ENCODE results near the gene RNF19B. TPM values are rescaled to one million over a fixed set of nuclear protein-coding genes. Genes with fewer than 3 reads are reported as not detected.

Gene RNF19B
- total and polyA plus RNA-seq, 2 of the 8 experiments (the other 6 are each of a cell fraction or from before 2014, with no cell fraction given), result 9.2 to 11.2 TPM

GRCh38 chr1:32981003-32981901, 16.6 kb upstream of the RNF19B start:
- CTCF ChIA-PET (ENCODE audit: partially characterized antibody), result interaction anchor here (0.6 to 1.1 kb wide), 6 partner anchors 11 to 227 kb away, joined by 3 to 6 read pairs (median 3); no protein-coding TSS in a partner anchor
- no peak overlapping the region for H2BK120ac ChIP-seq (replicated peaks; ENCODE audit: low read depth, low read length)

More at GRCh38 chr1:32981003-32981901, 16.6 kb upstream of the RNF19B start:
- no peak overlapping the region for H4K5ac ChIP-seq (ENCODE audit: insufficient read length, low read depth, low read length)
- no peak overlapping the region; the same call in 1 of the 2 replicates for H3K18ac ChIP-seq (ENCODE audit: extremely low read depth, low read length)
- peaks cover 8 to 20% (median 10%) of the 10 kb centered on the region in 4 experiments; a peak in 6 of 7 replicates for H3K4me1 ChIP-seq (replicated peaks in 1 of 4; ENCODE audit: control insufficient read depth in 3 of 4, insufficient read depth in 4 of 4, low read length in 3 of 4)
- H3K56ac ChIP-seq (replicated peaks; ENCODE audit: insufficient read length, low read depth, low read length), result no peak overlapping the region
- no peak overlapping the region; the same call in 1 of the 2 replicates for H2AK5ac ChIP-seq (ENCODE audit: low read depth, low read length)
- H3K23ac ChIP-seq (ENCODE audit: insufficient read length), result no peak overlapping the region
- no peak overlapping the region; the same call in 1 of the 2 replicates for H2BK15ac ChIP-seq (ENCODE audit: low read length)
- no peaks in the 10 kb centered on the region for H3K79me1 ChIP-seq (ENCODE audit: low read depth, low read length)
- 71% methylated on average over 8 of the region's 8 CpGs; no CpG with 5 or more reads in 1 of the 2 experiments for WGBS, 2 experiments (ENCODE audit: extremely low coverage in 1 of 2, insufficient coverage in 1 of 2, insufficient read length in 1 of 2, insufficient replicate concordance in 2 of 2, low coverage in 1 of 2, low lambda C conversion rate in 2 of 2, missing lambda C conversion rate in 1 of 2)
- peak; percentile 88 for TF ChIP-seq KDM1A (IDR thresholded peaks at IDR 0.05; ENCODE audit: borderline replicate concordance, low read length)
- TF ChIP-seq HDAC2 (IDR thresholded peaks at IDR 0.05; ENCODE audit: borderline replicate concordance in 1 of 2, low read depth in 2 of 2, low read length in 2 of 2), result peak in 1 of 2 experiments; percentile 61; a peak in 1 of 4 replicates
- no peak for TF ChIP-seq SP1 (IDR thresholded peaks at IDR 0.05; ENCODE audit: low read depth, low read length)
- peaks cover 0 to under 1% of the 10 kb centered on the region in 2 experiments; a peak in 1 of 4 replicates for H3K9me3 ChIP-seq (ENCODE audit: insufficient read depth in 2 of 2, low read depth in 1 of 2, low read length in 1 of 2)
- H3K36me3 ChIP-seq (ENCODE audit: control insufficient read depth in 2 of 4, insufficient read depth in 4 of 4, low read length in 3 of 4), result no peaks in the 10 kb centered on the region
- H3K27ac ChIP-seq (ENCODE audit: low read depth, low read length), result no peak overlapping the region
- no peak overlapping the region for H3K4me3 ChIP-seq (ENCODE audit: extremely low read depth in 1 of 4, insufficient read depth in 2 of 4, low read depth in 3 of 4, low read length in 4 of 4)
- no peak for DNase-seq (ENCODE audit: low read depth in 1 of 2, low spot score in 2 of 2)
- H2BK20ac ChIP-seq (ENCODE audit: low read length), result no peak overlapping the region
- POLR2A ChIA-PET (ENCODE audit: partially characterized antibody), result interaction anchor here (1.1 to 1.6 kb wide), 5 partner anchors 11 to 33 kb away, joined by 3 to 15 read pairs (median 4); partner anchors contain the start of gene RNF19B
- FAIRE-seq, result no peak
- no peak overlapping the region for H3K4ac ChIP-seq (replicated peaks; ENCODE audit: insufficient read length, low read depth, low read length)
- H4K20me1 ChIP-seq (replicated peaks in 1 of 2; ENCODE audit: control insufficient read depth in 1 of 2, insufficient read depth in 2 of 2, low read length in 2 of 2), result no peaks in the 10 kb centered on the region
- no peak overlapping the region for H2BK12ac ChIP-seq (ENCODE audit: low read depth, low read length)
- no peak overlapping the region for H3K9ac ChIP-seq (replicated peaks in 1 of 4; ENCODE audit: extremely low read depth in 1 of 4, low read depth in 3 of 4, low read length in 3 of 4)
- no peaks in the 10 kb centered on the region for H3K79me2 ChIP-seq (ENCODE audit: control insufficient read depth in 1 of 2, insufficient read depth in 2 of 2, low read length in 2 of 2)
- no peak overlapping the region for H2AFZ ChIP-seq (ENCODE audit: low read length)
- H3K23me2 ChIP-seq (ENCODE audit: low read depth, low read length), result no peaks in the 10 kb centered on the region
- H4K91ac ChIP-seq (replicated peaks; ENCODE audit: insufficient read length, low read length), result no peak overlapping the region
- H2BK5ac ChIP-seq (ENCODE audit: low read depth, low read length), result no peak overlapping the region; the same call in 1 of the 2 replicates
- H3K4me2 ChIP-seq (ENCODE audit: insufficient read depth in 1 of 2, low read depth in 2 of 2, low read length in 2 of 2), result no peak overlapping the region
- no peak overlapping the region for H3K14ac ChIP-seq (ENCODE audit: insufficient read length)
- no peak overlapping the region for H4K8ac ChIP-seq (ENCODE audit: extremely low read depth, insufficient read depth, low read length)
- H3K27me3 ChIP-seq (replicated peaks in 1 of 4; ENCODE audit: control insufficient read depth in 3 of 4, extremely low read depth in 1 of 4, insufficient read depth in 3 of 4, low read length in 3 of 4), result peaks cover 0 to 2% (median 0%) of the 10 kb centered on the region in 4 experiments; a peak in 1 of 7 replicates
